ENCODE data around the gene BTF3.
A peak's percentile ranks its signal among the peaks of the same experiment; 100 is the strongest.

The BTF3 gene

DNA sequence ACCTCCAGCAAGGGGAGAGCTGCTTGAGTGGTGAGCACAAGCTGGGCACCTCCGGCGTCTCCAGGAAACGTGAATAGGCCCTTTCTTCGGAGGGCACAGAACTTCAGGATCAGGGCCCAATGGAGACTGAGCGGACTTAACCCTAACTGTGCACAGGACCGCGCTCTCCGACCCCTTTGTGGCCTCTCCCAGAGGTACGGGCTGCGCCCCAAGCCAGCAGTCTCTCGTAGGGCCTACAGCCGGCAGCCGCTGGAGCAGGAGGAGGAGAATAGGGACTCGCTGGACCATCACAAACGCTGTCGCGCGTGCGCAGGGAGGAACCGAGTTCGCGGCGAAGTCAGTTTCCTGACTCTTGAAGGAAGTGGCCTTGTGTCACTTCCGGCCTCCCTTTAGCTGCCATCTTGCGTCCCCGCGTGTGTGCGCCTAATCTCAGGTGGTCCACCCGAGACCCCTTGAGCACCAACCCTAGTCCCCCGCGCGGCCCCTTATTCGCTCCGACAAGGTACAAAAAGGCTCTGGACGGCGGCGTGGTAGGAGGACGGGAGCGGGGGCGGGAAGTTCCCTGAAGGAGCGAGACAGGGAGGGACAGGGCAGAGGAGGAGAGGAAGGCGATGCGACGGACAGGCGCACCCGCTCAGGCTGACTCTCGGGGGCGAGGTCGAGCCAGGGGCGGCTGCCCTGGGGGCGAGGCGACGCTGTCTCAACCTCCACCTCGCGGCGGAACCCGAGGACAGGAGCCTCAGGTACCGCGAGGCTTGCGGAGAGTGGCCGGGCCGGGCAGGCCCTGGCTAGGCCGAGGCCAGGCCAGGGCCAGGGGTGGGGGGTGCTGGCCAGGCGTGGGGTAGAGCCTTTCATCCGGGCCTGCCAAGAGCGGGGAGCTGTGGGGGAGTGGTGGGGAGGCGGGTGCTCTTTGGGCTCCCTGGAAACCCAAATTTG, at the start of gene BTF3:
BTF3 (plus strand) TSS at position 386 of the 936 bp plus-strand sequence; CDS start at position 612, 226 bp downstream.
- peak within 1 kb of the TSS; percentile 80 for H2AFZ ChIP-seq (ENCODE audit: low read depth)
- H3K4me1 ChIP-seq (ENCODE audit: low read depth, poor library complexity, severe bottlenecking) = peaks cover 35% of the 10 kb centered on the region
- peaks cover 11% of the 10 kb centered on the region for H3K36me3 ChIP-seq (ENCODE audit: insufficient read depth)
- peak within 1 kb of the TSS; percentile 88 for H3K27ac ChIP-seq
- no peaks in the 10 kb centered on the region for H3K27me3 ChIP-seq (ENCODE audit: insufficient read depth, low read depth)
- H3K4me3 ChIP-seq (IDR thresholded peaks at IDR 0.05; ENCODE audit: insufficient read depth, low read depth, low read length) = peak within 1 kb of the TSS; percentile 76
- no peak for TF ChIP-seq CTCF (conservative IDR thresholded peaks at IDR 0.05; ENCODE audit: low read depth, low read length)
- peaks cover 36% of the 10 kb centered on the region for H3K79me2 ChIP-seq (ENCODE audit: insufficient read depth, low read depth)
- H3K9ac ChIP-seq = peak within 1 kb of the TSS; percentile 98
- peaks cover 18% of the 10 kb centered on the region for H4K20me1 ChIP-seq (ENCODE audit: insufficient read depth)
- peak within 1 kb of the TSS; percentile 67 for H3K4me2 ChIP-seq

- Histone ChIP-seq H3K36me3 (ENCODE audit: insufficient read depth) (no peaks in the 10 kb centered on the region), H3K4me3 (IDR thresholded peaks at IDR 0.05; ENCODE audit: insufficient read depth, low read depth, low read length) (no peak within 1 kb of the TSS), H4K20me1 (ENCODE audit: insufficient read depth) (no peaks in the 10 kb centered on the region), H3K27ac (peak within 1 kb of the TSS; percentile 69), H3K4me1 (ENCODE audit: low read depth, poor library complexity, severe bottlenecking) (peaks cover 35% of the 10 kb centered on the region), H3K27me3 (ENCODE audit: insufficient read depth, low read depth) (peaks cover 27% of the 10 kb centered on the region), H3K4me2 (peak within 1 kb of the TSS; percentile 70), H2AFZ (ENCODE audit: low read depth) (peak within 1 kb of the TSS; percentile 83), H3K79me2 (ENCODE audit: insufficient read depth, low read depth) (peaks cover 22% of the 10 kb centered on the region), H3K9ac (peak within 1 kb of the TSS; percentile 58; the same call in 1 of the 2 replicates)
- no peak for TF ChIP-seq CTCF (conservative IDR thresholded peaks at IDR 0.05; ENCODE audit: low read depth, low read length)
Measured at GRCh38 chr5:73448463-73449136, 49.6 kb upstream of the BTF3 start, which contains the start of gene FOXD1. Gene FOXD1 (minus strand): TSS chr5:73448777. CDS start chr5:73448362, 415 bp downstream.

GRCh38 chr5:73450137-73450536, 48.1 kb upstream of the BTF3 start:
- Histone ChIP-seq H3K4me1 (ENCODE audit: low read depth, poor library complexity, severe bottlenecking) (peaks cover 37% of the 10 kb centered on the region), H3K4me2 (peak overlapping the region; percentile 70; the same call in 1 of the 2 replicates), H3K4me3 (IDR thresholded peaks at IDR 0.05; ENCODE audit: insufficient read depth, low read depth, low read length) (no peak overlapping the region), H3K27ac (no peak overlapping the region), H2AFZ (ENCODE audit: low read depth) (no peak overlapping the region), H3K36me3 (ENCODE audit: insufficient read depth) (no peaks in the 10 kb centered on the region), H3K79me2 (ENCODE audit: insufficient read depth, low read depth) (peaks cover 17% of the 10 kb centered on the region), H3K9ac (no peak overlapping the region), H3K27me3 (ENCODE audit: insufficient read depth, low read depth) (peaks cover 27% of the 10 kb centered on the region), H4K20me1 (ENCODE audit: insufficient read depth) (no peaks in the 10 kb centered on the region)
- TF ChIP-seq CTCF (conservative IDR thresholded peaks at IDR 0.05; ENCODE audit: low read depth, low read length) = no peak

DNA sequence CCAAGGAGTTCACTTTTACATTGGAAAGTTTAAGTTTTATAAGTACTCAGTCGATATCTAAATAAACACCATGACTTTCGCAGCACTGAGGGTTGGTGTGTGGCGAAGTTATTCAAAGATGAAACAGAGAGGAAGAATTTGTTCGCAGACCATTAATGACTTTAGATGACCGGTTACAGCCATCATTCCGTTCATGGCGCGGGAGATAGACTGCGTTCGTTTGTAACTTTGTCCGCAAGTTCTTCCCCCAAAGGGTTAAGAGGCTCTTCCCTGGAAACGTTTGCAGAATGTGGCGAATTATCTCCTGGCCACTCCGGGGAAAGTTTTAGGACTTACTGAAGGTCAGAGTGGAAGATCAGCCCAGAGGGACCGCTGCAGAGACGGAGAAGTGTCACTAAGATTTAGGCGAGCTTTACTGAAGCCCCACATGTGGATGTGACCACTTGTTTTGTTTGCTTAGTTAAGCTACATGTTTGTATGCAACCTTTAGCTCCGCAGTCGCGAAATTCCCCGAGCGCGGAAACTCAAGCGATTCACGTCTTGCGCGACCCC, 47.5 kb upstream of the BTF3 start:
- Histone ChIP-seq H3K36me3 (ENCODE audit: insufficient read depth) (no peaks in the 10 kb centered on the region), H3K9ac (no peak overlapping the region), H3K4me1 (ENCODE audit: low read depth, poor library complexity, severe bottlenecking) (peaks cover 31% of the 10 kb centered on the region), H3K79me2 (ENCODE audit: insufficient read depth, low read depth) (peaks cover 10% of the 10 kb centered on the region; the same call in 1 of the 2 replicates), H4K20me1 (ENCODE audit: insufficient read depth) (no peaks in the 10 kb centered on the region), H3K4me3 (IDR thresholded peaks at IDR 0.05; ENCODE audit: insufficient read depth, low read depth, low read length) (no peak overlapping the region), H3K27ac (no peak overlapping the region), H2AFZ (ENCODE audit: low read depth) (peak overlapping the region; percentile 75; the same call in 1 of the 2 replicates), H3K27me3 (ENCODE audit: insufficient read depth, low read depth) (peaks cover 27% of the 10 kb centered on the region), H3K4me2 (peak overlapping the region; percentile 70; the same call in 1 of the 2 replicates)
- no peak for TF ChIP-seq CTCF (conservative IDR thresholded peaks at IDR 0.05; ENCODE audit: low read depth, low read length)

All from KMS-11 (cell line).